Osteoblast (primary cell): ENCODE data around the gene PARD3. TPM values are rescaled to one million over a fixed set of nuclear protein-coding genes. Genes with fewer than 3 reads are reported as not detected.

Source experiments
- DNase-seq: peaks from one replicate; pipeline ENCODE4 v3.0.0; 2011; ENCODE audit warnings: low spot score, mixed read lengths; ENCODE audit not compliant: insufficient read length; ENCODE audit errors: missing footprints
- H2AFZ ChIP-seq: 2 replicates; pipeline ENCODE4 v1.6.0; 2011; ENCODE audit warnings: mild to moderate bottlenecking, low read length
- H3K27ac ChIP-seq: 2 replicates; pipeline ENCODE4 v1.5.1; 2011; ENCODE audit warnings: mild to moderate bottlenecking, low read depth, low read length, moderate library complexity
- H3K27me3 ChIP-seq: 2 replicates; pipeline ENCODE4 v1.6.0; 2012; ENCODE audit warnings: mild to moderate bottlenecking, control low read depth, inconsistent platforms, low read length, moderate library complexity; ENCODE audit not compliant: insufficient read depth
- H3K36me3 ChIP-seq: 2 replicates; pipeline ENCODE4 v1.5.1; 2011; ENCODE audit warnings: mild to moderate bottlenecking, low read length, control low read depth, moderate library complexity; ENCODE audit not compliant: insufficient read depth
- H3K4me1 ChIP-seq: 2 replicates; pipeline ENCODE4 v1.5.1; 2011; ENCODE audit warnings: mild to moderate bottlenecking, low read length, control low read depth, moderate library complexity; ENCODE audit not compliant: insufficient read depth
- H3K4me2 ChIP-seq: 2 replicates; pipeline ENCODE4 v1.6.0; 2011; ENCODE audit warnings: mild to moderate bottlenecking, low read length; ENCODE audit not compliant: insufficient read depth
- H3K4me3 ChIP-seq: fragments of 200-600 bp; sonication (generic); 3 replicates; pipeline ENCODE4 v1.5.1; 2012; ENCODE audit warnings: mild to moderate bottlenecking, low read length, inconsistent platforms; ENCODE audit not compliant: insufficient read depth
- H3K79me2 ChIP-seq: 2 replicates; pipeline ENCODE4 v1.6.0; 2012; ENCODE audit warnings: mild to moderate bottlenecking, low read length, control low read depth, inconsistent platforms; ENCODE audit not compliant: insufficient read depth
- H3K9me3 ChIP-seq: 2 replicates; pipeline ENCODE4 v1.5.1; 2011; ENCODE audit warnings: low read depth, low read length, control low read depth
- H4K20me1 ChIP-seq: 2 replicates; pipeline ENCODE4 v1.6.0; 2012; ENCODE audit warnings: mild to moderate bottlenecking, low read length, control low read depth; ENCODE audit not compliant: insufficient read depth
- total RNA-seq: library from RNA; depleted of rRNA; stranded (reverse); fragments of >200 nt; gene quantifications from 2 replicates; pipeline ENCODE4 v1.2.3, GENCODE V29; 2012
- TF ChIP-seq, protein P1 (sequence below): IDR thresholded peaks from 2 replicates; pipeline ENCODE4 v1.5.1; 2011; ENCODE audit warnings: mild to moderate bottlenecking, low read depth, low read length, moderate library complexity; ENCODE audit errors: extremely low read depth

The PARD3 gene
- total RNA-seq, 1 donor = 71.7 TPM

DNA sequence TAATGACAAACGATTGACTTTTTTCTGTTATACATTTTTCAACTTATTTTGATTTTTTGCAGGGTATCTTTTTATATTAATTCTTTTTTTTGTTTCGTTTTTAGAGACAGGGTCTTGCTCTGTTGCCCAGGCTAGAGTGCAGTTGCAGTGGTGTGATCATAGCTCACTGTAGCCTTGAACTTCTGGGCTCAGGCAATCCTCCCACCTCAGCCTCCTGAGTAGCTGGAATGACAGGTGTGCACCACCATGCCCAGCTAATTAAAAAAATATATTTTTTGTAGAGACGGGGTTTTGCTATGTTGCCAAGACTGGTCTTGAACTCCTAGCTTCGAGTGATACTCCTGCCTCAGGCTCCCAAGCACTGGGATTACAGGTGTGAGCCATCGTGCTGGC, 601.3 kb downstream of the PARD3 start:
- no peak overlapping the region for H3K27ac ChIP-seq
- H3K4me3 ChIP-seq = no peak overlapping the region
- H4K20me1 ChIP-seq = no peaks in the 10 kb centered on the region
- no peaks in the 10 kb centered on the region for H3K4me1 ChIP-seq
- no peaks in the 10 kb centered on the region for H3K9me3 ChIP-seq
- TF ChIP-seq, protein P1, sequence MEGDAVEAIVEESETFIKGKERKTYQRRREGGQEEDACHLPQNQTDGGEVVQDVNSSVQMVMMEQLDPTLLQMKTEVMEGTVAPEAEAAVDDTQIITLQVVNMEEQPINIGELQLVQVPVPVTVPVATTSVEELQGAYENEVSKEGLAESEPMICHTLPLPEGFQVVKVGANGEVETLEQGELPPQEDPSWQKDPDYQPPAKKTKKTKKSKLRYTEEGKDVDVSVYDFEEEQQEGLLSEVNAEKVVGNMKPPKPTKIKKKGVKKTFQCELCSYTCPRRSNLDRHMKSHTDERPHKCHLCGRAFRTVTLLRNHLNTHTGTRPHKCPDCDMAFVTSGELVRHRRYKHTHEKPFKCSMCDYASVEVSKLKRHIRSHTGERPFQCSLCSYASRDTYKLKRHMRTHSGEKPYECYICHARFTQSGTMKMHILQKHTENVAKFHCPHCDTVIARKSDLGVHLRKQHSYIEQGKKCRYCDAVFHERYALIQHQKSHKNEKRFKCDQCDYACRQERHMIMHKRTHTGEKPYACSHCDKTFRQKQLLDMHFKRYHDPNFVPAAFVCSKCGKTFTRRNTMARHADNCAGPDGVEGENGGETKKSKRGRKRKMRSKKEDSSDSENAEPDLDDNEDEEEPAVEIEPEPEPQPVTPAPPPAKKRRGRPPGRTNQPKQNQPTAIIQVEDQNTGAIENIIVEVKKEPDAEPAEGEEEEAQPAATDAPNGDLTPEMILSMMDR = no peak
- H2AFZ ChIP-seq = no peak overlapping the region
- H3K27me3 ChIP-seq = no peaks in the 10 kb centered on the region
- no peak for DNase-seq
- no peak overlapping the region for H3K4me2 ChIP-seq
- H3K36me3 ChIP-seq = no peaks in the 10 kb centered on the region
- no peaks in the 10 kb centered on the region for H3K79me2 ChIP-seq

DNA sequence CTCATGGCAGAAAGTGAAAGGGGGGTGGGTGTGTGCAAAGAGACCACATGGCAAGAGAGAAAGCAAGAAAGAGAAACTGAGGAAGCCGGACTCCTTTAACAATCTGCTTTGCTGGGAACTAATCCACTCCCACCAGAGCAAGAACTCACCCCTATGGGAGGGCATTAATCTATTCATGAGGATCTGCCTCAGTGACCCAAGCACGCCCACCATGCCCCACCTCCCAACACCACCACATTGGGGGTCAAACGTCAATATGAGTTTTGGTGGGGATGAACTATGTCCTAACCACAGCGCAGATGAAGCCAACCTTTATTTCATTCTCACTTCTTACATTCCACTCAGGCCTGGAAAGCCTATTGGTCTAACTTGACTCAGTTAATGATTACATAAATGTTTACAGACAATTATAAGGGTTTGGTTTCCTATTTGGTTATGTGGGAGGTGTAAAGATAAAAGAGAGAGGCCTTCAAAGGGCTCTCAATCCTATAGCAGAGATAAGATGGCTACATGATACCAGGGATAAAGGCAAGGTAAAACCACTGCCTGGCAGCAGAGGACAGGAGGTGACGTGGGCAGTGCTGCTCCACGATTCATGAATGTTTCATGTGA, 601.8 kb downstream of the PARD3 start:
- TF ChIP-seq, protein P1 = no peak
- no peaks in the 10 kb centered on the region for H3K27me3 ChIP-seq
- H3K79me2 ChIP-seq = no peaks in the 10 kb centered on the region
- no peak overlapping the region for H3K4me2 ChIP-seq
- H3K4me1 ChIP-seq = no peaks in the 10 kb centered on the region
- no peak overlapping the region for H2AFZ ChIP-seq
- DNase-seq = no peak
- H3K4me3 ChIP-seq = no peak overlapping the region
- no peaks in the 10 kb centered on the region for H4K20me1 ChIP-seq
- no peaks in the 10 kb centered on the region for H3K9me3 ChIP-seq
- no peak overlapping the region for H3K27ac ChIP-seq
- H3K36me3 ChIP-seq = no peaks in the 10 kb centered on the region

DNA sequence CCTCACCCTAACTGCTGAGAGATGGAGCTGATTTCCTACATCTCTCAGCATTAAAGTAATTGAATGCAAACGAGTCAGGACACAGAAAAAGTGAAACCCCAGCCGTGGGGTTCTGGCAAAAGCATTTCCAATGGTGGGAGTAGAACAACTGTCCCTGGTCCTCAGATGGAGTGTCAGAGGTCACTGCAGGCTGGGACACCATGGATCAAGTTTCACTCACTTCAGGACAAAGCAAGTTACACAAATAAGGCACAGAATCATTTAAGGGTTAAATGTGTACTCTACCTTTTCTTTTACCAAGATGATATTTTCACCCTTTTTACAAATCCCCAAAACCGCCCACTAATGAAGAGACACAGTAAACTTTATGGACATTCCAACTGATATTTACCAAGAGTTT, 607.8 kb downstream of the PARD3 start:
- TF ChIP-seq, protein P1 = no peak
- H3K9me3 ChIP-seq = no peaks in the 10 kb centered on the region
- H4K20me1 ChIP-seq = no peaks in the 10 kb centered on the region
- no peak overlapping the region for H2AFZ ChIP-seq
- H3K27ac ChIP-seq = no peak overlapping the region
- no peak overlapping the region for H3K4me3 ChIP-seq
- H3K4me1 ChIP-seq = no peaks in the 10 kb centered on the region
- no peaks in the 10 kb centered on the region for H3K79me2 ChIP-seq
- H3K27me3 ChIP-seq = no peaks in the 10 kb centered on the region
- H3K36me3 ChIP-seq = no peaks in the 10 kb centered on the region
- H3K4me2 ChIP-seq = no peak overlapping the region
- no peak for DNase-seq

DNA sequence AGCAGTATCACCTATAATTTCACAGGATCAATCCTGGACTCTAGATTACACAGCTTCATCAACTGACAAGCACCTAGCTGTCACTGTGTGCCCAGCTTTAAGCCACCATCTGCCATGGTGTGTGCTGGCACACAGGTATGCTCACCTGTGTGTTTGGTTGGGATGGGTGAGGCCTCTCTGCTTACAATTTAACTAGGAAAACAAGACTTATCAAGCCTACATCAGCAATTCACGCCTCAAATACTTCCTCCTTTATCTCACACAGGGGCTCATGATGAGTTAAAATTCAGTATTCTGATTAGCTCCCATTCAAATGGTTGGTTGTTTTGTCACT, 608.2 kb downstream of the PARD3 start:
- no peaks in the 10 kb centered on the region for H3K4me1 ChIP-seq
- H3K4me3 ChIP-seq = no peak overlapping the region
- H2AFZ ChIP-seq = no peak overlapping the region
- H3K79me2 ChIP-seq = no peaks in the 10 kb centered on the region
- H3K27me3 ChIP-seq = no peaks in the 10 kb centered on the region
- H3K27ac ChIP-seq = no peak overlapping the region
- no peaks in the 10 kb centered on the region for H4K20me1 ChIP-seq
- TF ChIP-seq, protein P1 = no peak
- H3K4me2 ChIP-seq = no peak overlapping the region
- DNase-seq = no peak
- no peaks in the 10 kb centered on the region for H3K9me3 ChIP-seq
- H3K36me3 ChIP-seq = no peaks in the 10 kb centered on the region
